ENCODE measurements around the gene JPH4.
A peak's percentile ranks its signal among the peaks of the same experiment; 100 is the strongest.

JPH4 gene

DNA sequence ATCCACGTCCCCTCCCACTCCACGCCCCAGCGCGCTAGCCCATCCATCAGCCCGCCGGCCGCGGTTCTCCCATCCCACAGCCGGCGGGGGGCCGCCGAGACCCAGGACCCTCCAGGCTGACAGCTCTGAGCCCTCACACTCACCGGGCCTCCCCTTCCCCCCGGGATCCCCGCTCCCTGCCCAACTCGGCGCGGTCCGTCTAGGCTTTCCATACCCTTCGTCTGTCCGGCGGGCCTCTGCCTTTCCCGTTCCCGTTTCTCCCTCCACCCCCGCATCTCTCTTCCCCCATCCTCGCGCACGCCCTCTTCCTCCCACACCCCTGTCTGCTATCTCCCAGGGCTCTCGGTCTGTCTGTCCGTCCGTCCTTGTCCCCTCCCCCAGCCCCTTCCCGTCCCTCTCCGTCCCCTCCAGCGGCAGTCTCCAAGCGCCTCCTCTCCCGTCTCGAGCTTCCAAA, 27.8 kb downstream of the JPH4 start:
- Mint-ChIP-seq H3K9me3 (no peaks in the 10 kb centered on the region), H3K36me3 (ENCODE audit: insufficient read depth) (peaks cover 5% of the 10 kb centered on the region), H3K4me1 (ENCODE audit: low read depth in 2 of 2) (peaks cover 3 to 7% of the 10 kb centered on the region in 2 donors), H3K27ac (peak overlapping the region in 1 of 2 donors; percentile 81), H3K4me3 (no peak overlapping the region), H3K27me3 (no peaks in the 10 kb centered on the region)
- no peak for ATAC-seq (replicated peaks)
- DNase-seq: no peak

DNA sequence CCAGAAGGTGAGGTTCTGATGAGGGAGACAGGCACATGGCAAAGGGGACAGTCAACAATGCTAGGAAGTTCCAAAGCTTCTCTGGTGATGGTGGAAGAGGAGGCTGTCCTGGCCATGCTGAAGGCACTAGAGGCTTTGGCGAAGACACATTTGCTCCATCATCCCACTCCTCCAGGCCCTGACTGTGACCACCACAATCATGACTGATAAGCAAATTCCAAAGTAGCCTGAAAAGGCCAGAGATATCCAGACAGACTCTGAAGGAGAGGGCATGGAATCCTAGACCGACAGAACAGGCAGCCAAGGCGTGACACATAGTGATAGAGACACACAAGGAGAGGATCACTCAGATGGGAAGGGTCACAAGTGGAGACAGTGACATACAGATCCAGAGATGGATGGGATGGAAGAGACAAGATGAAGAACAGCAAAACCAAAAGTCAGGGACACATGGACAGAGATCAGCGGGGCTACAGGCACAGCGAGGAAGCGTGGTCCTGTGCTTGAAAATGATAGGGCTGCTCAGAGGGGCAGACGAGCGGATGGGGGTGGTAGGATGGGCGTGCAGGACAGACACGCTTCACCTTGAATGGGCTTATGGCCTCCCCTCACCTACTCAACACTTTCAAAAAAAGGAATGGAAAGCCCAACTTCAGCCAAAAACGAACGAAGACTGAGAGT, 28.3 kb downstream of the JPH4 start:
- no peak for DNase-seq
- peaks cover 3 to 4% of the 10 kb centered on the region in 2 donors for H3K4me1 Mint-ChIP-seq (ENCODE audit: low read depth in 2 of 2)
- no peaks in the 10 kb centered on the region for H3K27me3 Mint-ChIP-seq
- H3K27ac Mint-ChIP-seq: no peak overlapping the region
- H3K9me3 Mint-ChIP-seq: no peaks in the 10 kb centered on the region
- no peak for ATAC-seq (replicated peaks)
- no peak overlapping the region for H3K4me3 Mint-ChIP-seq
- H3K36me3 Mint-ChIP-seq (ENCODE audit: insufficient read depth): peaks cover 3% of the 10 kb centered on the region

DNA sequence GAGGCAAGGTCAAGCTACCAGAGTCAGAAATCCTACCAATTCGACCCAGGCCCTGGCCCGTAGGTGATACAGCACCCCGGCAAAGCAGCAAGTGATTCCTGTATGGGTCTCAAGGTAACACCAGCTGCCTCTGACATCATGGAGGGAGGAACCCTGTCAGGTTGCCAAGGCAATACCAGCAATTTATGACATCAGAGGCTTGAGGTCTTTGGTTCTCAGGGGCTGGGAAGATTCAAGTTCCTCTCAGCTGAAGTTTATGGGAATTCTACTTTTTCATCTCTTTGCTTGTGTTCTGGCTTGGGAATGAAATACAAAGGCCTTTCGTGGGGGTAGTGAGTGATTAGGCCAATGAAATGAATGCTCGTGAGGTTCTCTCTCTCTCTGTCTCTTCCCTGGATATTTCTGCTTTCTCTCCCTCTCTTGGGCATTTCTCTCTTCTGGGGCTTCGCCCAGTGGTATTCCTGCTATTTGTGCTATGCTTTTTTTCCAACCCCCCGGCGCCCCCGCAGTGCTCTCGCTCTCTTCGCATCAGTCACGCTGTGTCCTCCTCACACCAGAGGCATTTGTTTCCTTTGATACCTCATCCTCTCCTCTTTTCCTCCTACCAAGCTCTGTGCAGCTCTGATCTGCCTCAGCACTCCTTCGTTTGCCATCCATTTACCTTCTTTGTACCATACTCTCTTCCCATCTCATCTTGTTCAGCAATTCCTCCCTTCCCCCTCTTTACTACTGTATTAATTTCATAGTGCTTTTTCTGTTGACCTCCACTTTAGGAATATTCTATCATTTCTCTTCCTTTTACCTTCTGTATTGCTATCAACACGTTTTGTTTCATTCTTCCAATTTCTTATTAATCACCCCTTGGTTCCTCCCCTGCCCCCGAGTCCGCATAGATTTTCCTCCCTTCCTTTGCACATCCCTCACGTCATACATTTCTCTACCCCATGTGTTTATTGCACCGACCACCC, 30.0 kb downstream of the JPH4 start:
- Mint-ChIP-seq H3K27ac (no peak overlapping the region), H3K27me3 (no peaks in the 10 kb centered on the region), H3K4me1 (ENCODE audit: low read depth in 2 of 2) (peaks cover 3% of the 10 kb centered on the region in 2 donors), H3K9me3 (no peaks in the 10 kb centered on the region), H3K36me3 (ENCODE audit: insufficient read depth) (peaks cover 3% of the 10 kb centered on the region), H3K4me3 (no peak overlapping the region)
- DNase-seq: no peak
- ATAC-seq (replicated peaks): no peak

DNA sequence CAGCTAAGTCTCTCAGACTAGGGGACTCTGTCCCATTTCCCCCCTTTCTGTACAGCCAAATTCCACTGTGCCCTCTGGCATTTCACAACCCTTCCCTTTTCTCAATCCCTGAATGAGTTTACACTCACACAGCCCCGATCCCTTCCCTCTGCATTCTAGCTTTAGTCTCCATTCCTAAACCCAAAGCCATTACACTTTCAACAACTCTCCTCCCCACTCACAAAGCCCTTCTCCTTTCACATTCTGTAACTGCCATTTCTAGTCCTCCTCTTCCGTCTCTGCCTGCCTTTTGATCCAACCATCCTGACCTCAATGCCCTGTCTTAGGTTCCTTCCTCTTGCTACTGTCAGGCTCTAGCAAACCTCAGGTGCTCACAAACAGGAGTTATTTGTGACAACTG, 30.7 kb downstream of the JPH4 start:
- ATAC-seq (replicated peaks) (no peak), DNase-seq (no peak)
- no peak overlapping the region for H3K27ac Mint-ChIP-seq
- H3K4me1 Mint-ChIP-seq (ENCODE audit: low read depth in 2 of 2): peaks cover 3% of the 10 kb centered on the region in 2 donors
- H3K36me3 Mint-ChIP-seq (ENCODE audit: insufficient read depth): peaks cover 3% of the 10 kb centered on the region
- H3K4me3 Mint-ChIP-seq: no peak overlapping the region
- H3K9me3 Mint-ChIP-seq: no peaks in the 10 kb centered on the region
- H3K27me3 Mint-ChIP-seq: no peaks in the 10 kb centered on the region

DNA sequence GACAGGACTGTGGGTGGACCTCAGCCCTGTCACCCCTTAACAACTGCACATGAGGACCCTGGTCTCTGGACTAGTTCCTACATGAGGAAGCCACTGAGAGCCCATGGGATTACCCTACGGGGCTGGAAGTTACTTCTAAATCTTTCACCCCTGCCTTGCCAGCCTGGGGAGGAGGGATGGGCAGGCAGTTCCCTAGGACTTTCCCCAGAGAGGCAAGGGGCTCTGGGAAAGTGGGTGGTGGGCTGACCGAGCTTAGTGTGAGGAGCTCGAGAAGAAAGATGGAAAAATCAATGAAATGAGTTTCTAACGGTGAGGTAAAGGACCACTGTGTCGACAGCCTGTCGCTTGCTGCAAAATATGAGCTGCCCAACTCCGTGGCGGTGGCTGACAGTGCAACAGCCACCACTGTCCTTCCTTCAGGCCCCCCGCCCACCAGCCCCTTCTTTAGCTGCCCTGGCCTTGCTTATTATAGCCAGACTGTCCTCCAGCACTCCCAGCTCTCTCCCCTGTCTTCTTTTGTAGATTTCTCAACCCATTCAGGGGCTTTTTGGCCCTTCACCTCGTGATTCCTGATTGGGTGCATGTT, 32.0 kb downstream of the JPH4 start:
- H3K27ac Mint-ChIP-seq: no peak overlapping the region
- no peaks in the 10 kb centered on the region for H3K9me3 Mint-ChIP-seq
- no peak for DNase-seq
- H3K36me3 Mint-ChIP-seq (ENCODE audit: insufficient read depth): no peaks in the 10 kb centered on the region
- no peak overlapping the region for H3K4me3 Mint-ChIP-seq
- peaks cover 0 to 5% of the 10 kb centered on the region in 2 donors for H3K27me3 Mint-ChIP-seq
- no peaks in the 10 kb centered on the region for H3K4me1 Mint-ChIP-seq (ENCODE audit: low read depth in 2 of 2)
- no peak for ATAC-seq (replicated peaks)

DNA sequence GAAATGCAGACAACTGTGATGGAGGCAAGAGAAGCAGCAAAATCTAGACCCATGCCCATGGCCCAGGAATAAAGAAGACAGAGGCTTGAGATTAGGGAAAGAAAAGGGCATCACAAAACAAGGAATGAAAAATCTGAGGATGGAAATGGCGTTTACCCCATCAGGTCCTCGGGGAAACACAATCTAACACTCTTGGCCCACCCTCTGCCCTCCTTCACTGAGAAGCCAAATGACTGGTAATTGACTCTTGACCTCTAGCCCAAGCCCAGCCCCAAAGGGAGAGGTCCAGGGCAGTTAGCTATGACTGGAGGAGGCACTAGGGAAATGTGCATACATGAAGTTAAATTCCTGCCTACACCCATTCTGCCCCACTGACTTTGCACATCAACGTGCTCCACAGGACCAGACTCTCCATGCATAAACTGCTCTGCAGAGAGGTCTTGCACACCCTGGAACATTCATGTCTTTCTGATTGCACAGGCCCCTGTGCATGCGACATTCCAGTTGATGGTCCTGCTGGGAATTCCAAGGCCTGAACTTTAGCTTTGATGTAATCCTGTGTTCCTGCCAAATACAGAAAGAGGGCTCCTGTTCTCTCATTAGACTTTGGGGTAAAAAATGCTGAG, 32.7 kb downstream of the JPH4 start:
- Mint-ChIP-seq H3K27ac (no peak overlapping the region), H3K4me1 (ENCODE audit: low read depth in 2 of 2) (no peaks in the 10 kb centered on the region), H3K4me3 (no peak overlapping the region), H3K27me3 (peaks cover 0 to 5% of the 10 kb centered on the region in 2 donors), H3K36me3 (ENCODE audit: insufficient read depth) (no peaks in the 10 kb centered on the region), H3K9me3 (no peaks in the 10 kb centered on the region)
- DNase-seq: no peak
- ATAC-seq (replicated peaks): no peak

DNA sequence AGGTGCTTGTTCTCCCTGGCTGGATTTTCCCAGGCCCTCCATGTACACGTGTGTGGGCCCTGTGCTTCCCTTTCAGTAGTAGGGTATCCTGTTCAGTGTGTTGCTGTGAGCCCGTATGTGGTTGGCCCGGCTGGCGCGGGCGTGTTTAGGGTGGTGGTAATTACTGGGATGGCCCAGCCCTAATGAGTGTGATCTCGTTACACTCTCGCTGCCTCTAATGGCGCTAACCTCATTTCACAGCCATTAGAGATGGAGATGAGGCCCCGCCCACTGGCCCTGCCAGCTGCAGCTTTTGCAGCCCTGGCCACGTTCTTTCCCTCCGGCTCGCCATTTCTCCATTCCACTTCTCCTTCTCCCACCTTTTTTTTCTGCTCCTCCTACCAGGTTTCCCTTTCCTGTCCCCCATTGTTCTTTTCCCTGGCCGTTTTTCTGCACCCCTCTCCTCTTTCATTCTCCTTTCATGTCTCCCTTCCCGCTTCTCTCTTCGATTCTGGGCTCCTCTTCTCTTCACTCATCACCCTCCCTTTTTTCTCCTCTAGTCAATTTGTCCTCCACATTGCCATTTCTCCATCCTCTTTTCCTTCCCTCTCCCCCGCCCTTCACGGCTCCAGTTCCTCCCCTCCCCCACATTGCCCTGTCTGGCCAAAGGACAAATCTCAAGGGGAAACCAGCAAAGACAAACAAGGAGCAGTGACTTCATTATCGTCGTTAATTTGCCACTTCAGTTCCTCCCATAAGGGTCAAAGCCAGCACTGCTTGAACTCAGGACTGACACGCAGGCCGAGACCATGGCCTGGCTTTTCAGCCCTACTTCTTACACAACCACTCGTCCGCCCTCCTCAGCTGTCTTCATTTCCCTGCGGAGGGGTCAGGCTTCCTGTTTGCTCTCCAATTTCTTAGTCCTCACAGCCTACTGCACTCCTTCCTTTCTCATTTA, 33.8 kb downstream of the JPH4 start:
- DNase-seq (no peak), ATAC-seq (replicated peaks) (no peak)
- no peak overlapping the region for H3K27ac Mint-ChIP-seq
- H3K4me1 Mint-ChIP-seq (ENCODE audit: low read depth in 2 of 2): no peaks in the 10 kb centered on the region
- H3K27me3 Mint-ChIP-seq: peaks cover 0 to 5% of the 10 kb centered on the region in 2 donors
- no peaks in the 10 kb centered on the region for H3K36me3 Mint-ChIP-seq (ENCODE audit: insufficient read depth)
- H3K9me3 Mint-ChIP-seq: no peaks in the 10 kb centered on the region
- no peak overlapping the region for H3K4me3 Mint-ChIP-seq

DNA sequence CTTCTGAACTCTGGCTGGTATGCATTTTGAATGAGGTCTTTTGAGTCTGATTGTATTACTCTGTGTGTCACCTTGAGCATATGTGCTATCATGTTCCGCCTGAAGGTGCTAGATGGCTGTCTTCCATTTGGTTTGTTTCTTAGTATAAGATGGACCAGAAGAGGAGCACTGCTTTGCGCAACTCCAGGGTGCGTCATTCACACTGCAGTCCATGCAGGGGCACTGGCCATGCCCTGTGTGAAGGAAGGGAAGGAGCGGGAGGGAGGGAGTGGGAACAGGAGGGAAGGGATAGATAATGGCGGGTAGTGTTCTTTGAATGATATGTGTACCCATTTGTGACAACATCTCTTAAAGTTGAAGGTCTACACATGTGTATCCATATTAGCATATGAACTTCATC, 35.2 kb downstream of the JPH4 start:
- Mint-ChIP-seq H3K27ac (no peak overlapping the region), H3K27me3 (peaks cover 0 to 5% of the 10 kb centered on the region in 2 donors), H3K4me1 (ENCODE audit: low read depth in 2 of 2) (peaks cover 0 to 4% of the 10 kb centered on the region in 2 donors), H3K36me3 (ENCODE audit: insufficient read depth) (no peaks in the 10 kb centered on the region), H3K4me3 (no peak overlapping the region), H3K9me3 (no peaks in the 10 kb centered on the region)
- DNase-seq: no peak
- ATAC-seq (replicated peaks): no peak

DNA sequence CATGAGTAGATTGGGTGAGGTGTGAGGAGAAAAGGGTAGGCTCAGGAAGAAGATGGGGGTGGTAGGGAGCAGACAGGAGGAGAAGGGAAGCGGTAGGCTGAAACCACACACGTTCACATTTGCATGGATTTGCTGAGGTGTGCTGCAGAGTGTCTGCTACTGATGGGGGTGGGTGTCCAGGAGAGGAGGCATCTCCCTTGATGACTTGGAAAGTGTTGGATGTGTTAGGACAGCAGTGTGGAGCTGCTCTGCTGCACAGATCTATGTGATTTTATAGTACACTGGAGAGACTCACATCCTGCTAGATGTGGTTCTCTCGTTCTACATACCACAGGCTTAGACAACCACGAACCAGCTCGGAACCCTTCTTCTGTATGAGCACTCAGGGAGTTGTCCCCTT, 36.3 kb downstream of the JPH4 start:
- peaks cover 0 to 4% of the 10 kb centered on the region in 2 donors for H3K4me1 Mint-ChIP-seq (ENCODE audit: low read depth in 2 of 2)
- no peak for ATAC-seq (replicated peaks)
- H3K4me3 Mint-ChIP-seq: no peak overlapping the region
- no peak for DNase-seq
- no peaks in the 10 kb centered on the region for H3K36me3 Mint-ChIP-seq (ENCODE audit: insufficient read depth)
- peaks cover 0 to 5% of the 10 kb centered on the region in 2 donors for H3K27me3 Mint-ChIP-seq
- peak overlapping the region in 1 of 2 donors; percentile 7 for H3K27ac Mint-ChIP-seq
- no peaks in the 10 kb centered on the region for H3K9me3 Mint-ChIP-seq

DNA sequence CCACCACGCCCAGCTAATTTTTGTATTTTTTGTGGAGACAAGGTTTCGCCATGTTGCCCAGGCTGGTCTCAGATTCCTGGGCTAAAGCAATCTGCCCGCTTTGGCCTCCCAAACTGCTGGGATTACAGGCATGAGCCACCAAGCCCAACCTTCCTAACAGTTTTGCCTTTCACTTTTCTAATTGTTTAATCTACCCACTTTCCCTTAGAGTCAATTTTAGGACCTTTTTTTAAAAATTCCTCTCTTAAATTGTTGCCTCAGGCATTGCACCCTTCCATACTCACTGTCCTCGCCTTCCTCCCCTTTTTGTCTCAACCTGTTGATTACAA, 38.5 kb downstream of the JPH4 start:
- H3K4me1 Mint-ChIP-seq (ENCODE audit: low read depth in 2 of 2): peaks cover 0 to 4% of the 10 kb centered on the region in 2 donors
- H3K9me3 Mint-ChIP-seq: no peaks in the 10 kb centered on the region
- H3K4me3 Mint-ChIP-seq: no peak overlapping the region
- DNase-seq (no peak), ATAC-seq (replicated peaks) (no peak)
- no peak overlapping the region for H3K27ac Mint-ChIP-seq
- H3K36me3 Mint-ChIP-seq (ENCODE audit: insufficient read depth): no peaks in the 10 kb centered on the region
- peaks cover 0 to 5% of the 10 kb centered on the region in 2 donors for H3K27me3 Mint-ChIP-seq

DNA sequence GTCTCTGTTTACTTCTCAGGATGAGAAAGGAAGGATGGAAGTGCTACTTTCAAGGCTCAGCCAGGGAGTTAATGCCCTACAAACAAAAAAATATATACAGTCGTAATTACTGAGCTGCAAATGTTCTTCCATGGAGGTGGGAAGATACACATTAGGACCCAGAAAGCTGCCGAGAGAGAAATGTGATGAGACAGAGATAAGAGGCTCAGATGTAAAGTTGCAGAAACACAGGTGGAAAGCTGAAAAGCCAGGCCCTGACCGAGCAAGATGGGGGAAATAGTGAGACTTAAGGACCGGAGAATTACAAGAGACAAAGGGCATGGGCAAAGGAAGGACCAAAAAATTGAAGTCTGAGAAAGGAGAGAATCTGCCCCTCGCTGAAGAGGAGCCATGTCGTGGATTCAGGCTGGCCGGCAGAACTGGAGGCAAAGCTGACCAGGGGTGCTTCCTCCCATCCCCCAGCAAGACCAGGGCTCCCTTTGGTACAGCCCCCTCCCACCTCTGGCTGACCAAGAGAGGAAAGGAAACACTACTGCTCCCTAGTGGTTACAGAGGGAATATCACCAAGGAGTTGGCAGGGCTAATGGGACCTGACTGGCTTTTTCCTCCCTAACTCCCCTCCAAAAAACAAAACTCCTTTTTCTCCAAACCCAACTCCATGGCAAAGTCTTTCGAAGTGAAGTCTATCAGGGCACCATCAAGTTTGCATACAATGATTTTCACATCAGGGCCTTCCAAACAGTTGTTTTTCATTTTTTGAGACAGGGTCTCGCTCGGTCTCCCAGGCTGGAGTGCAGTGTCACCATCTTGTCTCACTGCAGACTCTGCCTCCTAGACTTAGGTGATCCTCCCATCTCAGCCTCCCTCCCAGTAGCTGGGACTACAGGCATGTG, 39.1 kb downstream of the JPH4 start:
- DNase-seq (peak; percentile 25 to 37 (median 27)), ATAC-seq (replicated peaks) (peak; percentile 68)
- no peaks in the 10 kb centered on the region for H3K36me3 Mint-ChIP-seq (ENCODE audit: insufficient read depth)
- H3K9me3 Mint-ChIP-seq: no peaks in the 10 kb centered on the region
- peaks cover 0 to 5% of the 10 kb centered on the region in 2 donors for H3K27me3 Mint-ChIP-seq
- no peak overlapping the region for H3K4me3 Mint-ChIP-seq
- H3K4me1 Mint-ChIP-seq (ENCODE audit: low read depth in 2 of 2): peaks cover 0 to 4% of the 10 kb centered on the region in 2 donors
- H3K27ac Mint-ChIP-seq: no peak overlapping the region

DNA sequence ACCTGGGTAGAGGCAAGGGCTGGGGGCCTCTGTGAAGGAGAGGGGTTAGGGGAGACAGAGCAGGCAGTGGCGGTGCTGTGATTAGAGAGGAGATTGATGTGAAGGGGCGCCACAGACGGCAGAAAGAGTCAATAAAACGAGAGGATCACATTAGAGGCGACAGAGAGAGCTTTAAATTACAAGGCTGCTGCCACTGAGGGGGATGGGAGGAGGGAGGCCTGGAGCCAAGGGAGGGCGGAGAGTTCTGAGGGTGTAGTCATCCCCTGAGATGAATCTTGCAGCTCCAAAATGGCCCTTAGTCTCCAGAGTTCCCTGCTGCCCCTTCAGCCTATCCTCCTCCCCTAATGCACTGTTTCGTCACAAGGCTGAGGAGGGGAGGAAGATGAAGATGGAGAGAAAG, 39.8 kb downstream of the JPH4 start:
- DNase-seq (no peak), ATAC-seq (replicated peaks) (no peak)
- Mint-ChIP-seq H3K27me3 (peaks cover 0 to 5% of the 10 kb centered on the region in 2 donors), H3K27ac (no peak overlapping the region), H3K4me1 (ENCODE audit: low read depth in 2 of 2) (peaks cover 0 to 4% of the 10 kb centered on the region in 2 donors), H3K4me3 (no peak overlapping the region), H3K9me3 (no peaks in the 10 kb centered on the region), H3K36me3 (ENCODE audit: insufficient read depth) (no peaks in the 10 kb centered on the region)

Data from effector memory CD8-positive, alpha-beta T cell (primary cell).